B cell (primary cell): ENCODE measurements around the gene ATXN3. TPM values are rescaled to one million over a fixed set of nuclear protein-coding genes. Genes with fewer than 3 reads are reported as not detected.

ENCODE experiments used
- ATAC-seq: fragments of 200-7000 bp; cut with Tn5 transposase; one replicate; pipeline ENCODE4 v1.10.0; 2021; ENCODE audit warnings: low read depth, mild to moderate bottlenecking, moderate number of reproducible peaks, moderate library complexity
- CTCF ChIA-PET: fragments of 350-600 bp; sonication (Branson Sonifier 250); formaldehyde crosslinking; loops from one replicate; lab custom pipeline; 2021; ENCODE audit warnings: antibody characterized with exemption, inconsistent platforms; lab: Charles Lee
- POLR2A ChIA-PET: fragments of 350-600 bp; sonication (Branson Sonifier 250); formaldehyde crosslinking; loops from one replicate; lab custom pipeline; 2021; ENCODE audit warnings: antibody characterized with exemption; lab: Charles Lee
- DNase-seq: peaks from one replicate; pipeline ENCODE4 v3.0.0; 2013
- H2AFZ ChIP-seq: 2 replicates; pipeline ENCODE4 v1.6.1; 2012; ENCODE audit warnings: mild to moderate bottlenecking, low read depth, low read length; ENCODE audit not compliant: insufficient read depth, poor library complexity, severe bottlenecking
- H3K27ac ChIP-seq, 2 donors: 1 replicate in 1 of 2; 2 replicates in 1 of 2; pipeline ENCODE4 v1.5.1; 2012 to 2013; ENCODE audit warnings: low read length in 2 of 2, mild to moderate bottlenecking in 2 of 2, moderate library complexity in 1 of 2
- H3K27me3 ChIP-seq, 4 experiments: fragments of 200-600 bp in 1 of 4; sonication (generic) in 1 of 4; replicated peaks in 1 of 4; 1 replicate in 2 of 4; 2 replicates in 2 of 4; pipeline versions ENCODE4 v1.6.1 to v1.7.0; 2013 to 2016; ENCODE audit warnings: low read length in 3 of 4, mild to moderate bottlenecking in 2 of 4, mixed read lengths in 1 of 4, moderate library complexity in 1 of 4; ENCODE audit not compliant: insufficient read depth in 4 of 4, control insufficient read depth in 3 of 4; ENCODE audit errors: control extremely low read depth in 1 of 4
- H3K36me3 ChIP-seq, 2 experiments: replicated peaks in 1 of 2; 1 replicate in 1 of 2; 2 replicates in 1 of 2; pipeline versions ENCODE4 v1.6.1 to v1.7.1; 2013; ENCODE audit warnings: low read length in 1 of 2; ENCODE audit not compliant: insufficient read depth in 2 of 2, control insufficient read depth in 1 of 2; ENCODE audit errors: control extremely low read depth in 1 of 2, extremely low read depth in 1 of 2
- H3K4me1 ChIP-seq, 2 donors: fragments of 200-600 bp in 1 of 2; sonication (generic) in 1 of 2; 1 replicate in 1 of 2; 2 replicates in 1 of 2; pipeline versions ENCODE4 v1.5.1 to v1.6.1; 2013 to 2017; ENCODE audit warnings: low read length in 2 of 2; ENCODE audit not compliant: control insufficient read depth in 2 of 2, insufficient read depth in 2 of 2
- H3K4me2 ChIP-seq: replicated peaks from 2 replicates; pipeline ENCODE3; 2012; ENCODE audit warnings: mild to moderate bottlenecking, low read depth, low read length; ENCODE audit not compliant: poor library complexity, severe bottlenecking
- H3K4me3 ChIP-seq, 5 experiments: fragments of 200-600 bp in 1 of 5; sonication (generic) in 1 of 5; 1 replicate in 3 of 5; 2 replicates in 2 of 5; pipeline versions ENCODE4 v1.5.1 to v1.7.0; 2011 to 2016; ENCODE audit warnings: low read length in 4 of 5, mild to moderate bottlenecking in 4 of 5, low read depth in 2 of 5, control low read depth in 1 of 5, moderate library complexity in 1 of 5; ENCODE audit not compliant: insufficient read depth in 1 of 5; ENCODE audit errors: control extremely low read depth in 1 of 5, extremely low read depth in 1 of 5
- H3K79me2 ChIP-seq: fragments of 200-600 bp; sonication (generic); one replicate; pipeline ENCODE4 v1.6.0; 2016; ENCODE audit warnings: low read length; ENCODE audit not compliant: control insufficient read depth, insufficient read depth
- H3K9ac ChIP-seq: fragments of 200-600 bp; sonication (generic); 2 replicates; pipeline ENCODE4 v1.6.1; 2017; ENCODE audit warnings: mild to moderate bottlenecking, low read length, moderate library complexity
- H3K9me3 ChIP-seq, 3 donors: one replicate each; pipeline versions ENCODE4 v1.6.1 to v1.7.1; 2013; ENCODE audit warnings: low read length in 2 of 3; ENCODE audit not compliant: control insufficient read depth in 2 of 3, insufficient read depth in 1 of 3; ENCODE audit errors: control extremely low read depth in 1 of 3
- H4K20me1 ChIP-seq: 2 replicates; pipeline ENCODE4 v1.6.0; 2012; ENCODE audit warnings: mild to moderate bottlenecking, low read length; ENCODE audit not compliant: insufficient read depth, control insufficient read depth, poor library complexity, severe bottlenecking
- H3K27ac Mint-ChIP-seq: one replicate; pipeline ENCODE4 v1.8.0; 2021; ENCODE audit warnings: mixed read lengths
- H3K27me3 Mint-ChIP-seq: one replicate; pipeline ENCODE4 v1.8.0; 2021; ENCODE audit warnings: mixed read lengths
- H3K4me1 Mint-ChIP-seq: one replicate; pipeline ENCODE4 v1.8.0; 2021; ENCODE audit warnings: mixed read lengths
- H3K4me3 Mint-ChIP-seq: one replicate; pipeline ENCODE4 v1.8.0; 2021; ENCODE audit warnings: mixed read lengths
- H3K9me3 Mint-ChIP-seq: one replicate; pipeline ENCODE4 v1.8.0; 2022; ENCODE audit warnings: mixed read lengths; ENCODE audit not compliant: insufficient read depth
- CTCF ChIP-seq: fragments of 200-600 bp; IDR thresholded peaks from one replicate; pipeline ENCODE4 v1.8.0; 2022; ENCODE audit warnings: antibody characterized with exemption, mild to moderate bottlenecking
- EZH2 ChIP-seq: IDR thresholded peaks from 2 replicates; pipeline ENCODE4 v1.6.1; 2012; ENCODE audit warnings: borderline replicate concordance, low read depth, mild to moderate bottlenecking, moderate library complexity, low read length; ENCODE audit not compliant: insufficient read depth, poor library complexity, severe bottlenecking
- WGBS: methylation state at CpG from one replicate; pipeline ENCODE4 v1.1.5; 2013; ENCODE audit warnings: missing lambda C conversion rate; ENCODE audit not compliant: insufficient coverage; 5-methylcytosine and 5-hydroxymethylcytosine counted together
- intact Hi-C: fragments of 100-400 bp; cut with micrococcal nuclease; formaldehyde crosslinking; loops from one replicate; pipeline ENCODE4 v1.10.0; 2022
- polyA plus RNA-seq: library from polyadenylated mRNA; depleted of rRNA; stranded (reverse); fragments of >200 nt; gene quantifications from 2 replicates; pipeline ENCODE4 v1.2.3, GENCODE V29; 2012
- total RNA-seq, 2 donors: library from RNA; stranded (reverse); fragments of 120-200 nt in 1 of 2; gene quantifications; 1 replicate in 1 of 2; 2 replicates in 1 of 2; pipeline versions ENCODE4 v1.2.3 to v1.2.4, GENCODE V29; 2013 to 2022

The ATXN3 gene
- total and polyA plus RNA-seq, 2 donors (not counting 1 experiment from before 2014, with no cell fraction given): 16.2 to 51.6 TPM

- WGBS: 1% methylated on average over 22 of the region's 22 CpGs
- Mint-ChIP-seq H3K4me1 (peaks cover 38% of the 10 kb centered on the region), H3K4me3 (peak overlapping the region; percentile 97), H3K27ac (peak overlapping the region; percentile 100), H3K27me3 (no peaks in the 10 kb centered on the region), H3K9me3 (no peaks in the 10 kb centered on the region)
- H2AFZ ChIP-seq: peak overlapping the region; percentile 100
- no peaks in the 10 kb centered on the region for H3K9me3 ChIP-seq
- H3K4me2 ChIP-seq: peak overlapping the region; percentile 79
- peaks cover 9 to 29% of the 10 kb centered on the region in 2 donors for H3K4me1 ChIP-seq
- TF ChIP-seq CTCF (no peak), EZH2 (no peak)
- DNase-seq: no peak
- peak overlapping the region; percentile 85 to 99 (median 90) for H3K4me3 ChIP-seq
- no peaks in the 10 kb centered on the region for H3K27me3 ChIP-seq
- H3K27ac ChIP-seq: peak overlapping the region; percentile 87 to 96
- peaks cover 76% of the 10 kb centered on the region for H3K79me2 ChIP-seq
- intact Hi-C loops: loop anchor here (5.0 to 10.0 kb wide), 2 partner anchors 492 to 670 kb away; partner anchors contain the start of gene GOLGA5
- ChIA-PET CTCF (interaction anchor here (0.6 to 3.0 kb wide), 9 partner anchors 10 to 1085 kb away, joined by 3 to 50 read pairs (median 4); partner anchors contain the start of genes ATXN3, GON7 and UBR7), POLR2A (interaction anchor here (0.5 to 2.5 kb wide), 7 partner anchors 10 to 773 kb away, joined by 3 to 25 read pairs (median 3); partner anchors contain the start of genes ATXN3 and TRIP11)
- no peaks in the 10 kb centered on the region for H4K20me1 ChIP-seq
- ATAC-seq: no peak
- H3K9ac ChIP-seq: peak overlapping the region; percentile 98
- peaks cover 1 to 11% of the 10 kb centered on the region in 2 experiments for H3K36me3 ChIP-seq
Observed at GRCh38 chr14:92122351-92122677, 15.9 kb upstream of the ATXN3 start.
